CD14-positive monocyte (primary cell): ENCODE results near the gene C12orf75. TPM values are rescaled to one million over a fixed set of nuclear protein-coding genes. Genes with fewer than 3 reads are reported as not detected.
"Not testable (repeated sequence)": the region's sequence is repeated elsewhere in the genome, so short reads cannot be mapped to it uniquely, and the experiment has no call there.

Experiments used
- DNase-seq, 3 donors: peaks; one replicate each; pipeline ENCODE4 v3.0.0-alpha.2; 2011 to 2022
- H2AFZ ChIP-seq: 2 replicates; pipeline ENCODE4 v1.6.0; 2012; ENCODE audit warnings: mild to moderate bottlenecking, low read depth, low read length, inconsistent platforms; ENCODE audit not compliant: insufficient read depth, poor library complexity, severe bottlenecking
- H3K27ac ChIP-seq, 2 donors: 1 replicate in 1 of 2; 2 replicates in 1 of 2; pipeline ENCODE4 v1.5.1; 2012 to 2013; ENCODE audit warnings: low read length in 2 of 2, control low read depth in 1 of 2, inconsistent platforms in 1 of 2, low read depth in 1 of 2, mild to moderate bottlenecking in 1 of 2
- H3K27me3 ChIP-seq, 2 donors: one replicate each; pipeline versions ENCODE4 v1.6.0 to v1.6.1; 2011 to 2013; ENCODE audit warnings: low read length in 2 of 2; ENCODE audit not compliant: control insufficient read depth in 2 of 2, insufficient read depth in 2 of 2
- H3K36me3 ChIP-seq, 2 donors: replicated peaks in 1 of 2; 1 replicate in 1 of 2; 2 replicates in 1 of 2; pipeline versions ENCODE4 v1.5.1 to v1.6.1; 2012 to 2013; ENCODE audit warnings: low read length in 2 of 2, control low read depth in 1 of 2, inconsistent platforms in 1 of 2, mild to moderate bottlenecking in 1 of 2; ENCODE audit not compliant: insufficient read depth in 2 of 2, control insufficient read depth in 1 of 2
- H3K4me1 ChIP-seq, 2 donors: 1 replicate in 1 of 2; 2 replicates in 1 of 2; pipeline versions ENCODE4 v1.5.1 to v1.6.1; 2012 to 2013; ENCODE audit warnings: low read length in 2 of 2, control low read depth in 1 of 2, inconsistent platforms in 1 of 2, mild to moderate bottlenecking in 1 of 2, moderate library complexity in 1 of 2; ENCODE audit not compliant: insufficient read depth in 2 of 2, control insufficient read depth in 1 of 2
- H3K4me2 ChIP-seq: replicated peaks from 2 replicates; pipeline ENCODE3; 2012; ENCODE audit warnings: low read length, moderate library complexity, mild to moderate bottlenecking; ENCODE audit not compliant: poor library complexity, severe bottlenecking; ENCODE audit errors: extremely low read depth
- H3K4me3 ChIP-seq, 3 experiments: fragments of 200-600 bp in 1 of 3; sonication (generic) in 1 of 3; replicated peaks in 1 of 3; 1 replicate in 2 of 3; 2 replicates in 1 of 3; pipeline ENCODE4 v1.5.1; 2011 to 2013; ENCODE audit warnings: low read length in 3 of 3, mild to moderate bottlenecking in 3 of 3, control low read depth in 2 of 3, low read depth in 2 of 3, inconsistent platforms in 1 of 3, moderate library complexity in 1 of 3
- H3K79me2 ChIP-seq: 2 replicates; pipeline ENCODE4 v1.6.0; 2012; ENCODE audit warnings: mild to moderate bottlenecking, control low read depth, inconsistent platforms, low read length, moderate library complexity; ENCODE audit not compliant: insufficient read depth
- H3K9ac ChIP-seq: 2 replicates; pipeline ENCODE4 v1.6.0; 2017; ENCODE audit warnings: low read length, mild to moderate bottlenecking; ENCODE audit not compliant: insufficient read depth, poor library complexity, severe bottlenecking
- H3K9me3 ChIP-seq, 2 donors: replicated peaks in 1 of 2; 1 replicate in 1 of 2; 2 replicates in 1 of 2; pipeline versions ENCODE4 v1.5.1 to v1.6.1; 2012 to 2013; ENCODE audit warnings: low read length in 2 of 2, control low read depth in 1 of 2; ENCODE audit not compliant: control insufficient read depth in 1 of 2, insufficient read depth in 1 of 2
- H4K20me1 ChIP-seq: 2 replicates; pipeline ENCODE4 v1.6.0; 2012; ENCODE audit warnings: mild to moderate bottlenecking, low read length, control low read depth, moderate library complexity; ENCODE audit not compliant: insufficient read depth
- H3K27ac Mint-ChIP-seq, 7 donors: one replicate each; pipeline ENCODE4 v1.8.0; 2020; ENCODE audit warnings: mild to moderate bottlenecking in 7 of 7, mixed read lengths in 7 of 7, moderate library complexity in 6 of 7, inconsistent platforms in 2 of 7
- H3K27me3 Mint-ChIP-seq, 3 donors: one replicate each; pipeline ENCODE4 v1.8.0; 2021 to 2022; ENCODE audit warnings: low read depth in 3 of 3, mild to moderate bottlenecking in 3 of 3, mixed read lengths in 3 of 3, moderate library complexity in 3 of 3, inconsistent platforms in 1 of 3
- H3K36me3 Mint-ChIP-seq, 2 donors: one replicate each; pipeline ENCODE4 v1.8.0; 2020; ENCODE audit warnings: mixed read lengths in 2 of 2, inconsistent platforms in 1 of 2, mild to moderate bottlenecking in 1 of 2
- H3K4me1 Mint-ChIP-seq: one replicate; pipeline ENCODE4 v1.8.0; 2020; ENCODE audit warnings: mild to moderate bottlenecking, mixed read lengths
- H3K4me3 Mint-ChIP-seq, 2 donors: one replicate each; pipeline ENCODE4 v1.8.0; 2020; ENCODE audit warnings: mild to moderate bottlenecking in 2 of 2, mixed read lengths in 2 of 2, moderate library complexity in 1 of 2
- H3K9me3 Mint-ChIP-seq, 7 donors: one replicate each; pipeline ENCODE4 v1.8.0; 2020 to 2022; ENCODE audit warnings: mixed read lengths in 7 of 7, mild to moderate bottlenecking in 6 of 7, moderate library complexity in 6 of 7, inconsistent platforms in 2 of 7
- CTCF ChIP-seq: fragments of 200-600 bp; IDR thresholded peaks from one replicate; pipeline ENCODE4 v1.8.0; 2022; ENCODE audit warnings: antibody characterized with exemption, mild to moderate bottlenecking
- WGBS: methylation state at CpG from one replicate; pipeline ENCODE4 v1.1.5; 2013; ENCODE audit warnings: missing lambda C conversion rate; ENCODE audit not compliant: insufficient coverage; 5-methylcytosine and 5-hydroxymethylcytosine counted together
- intact Hi-C, 2 donors: fragments of 100-400 bp; cut with micrococcal nuclease; formaldehyde crosslinking; loops; one replicate each; pipeline versions ENCODE4 v1.15.0 to v1.15.1; 2023
- polyA plus RNA-seq, 3 donors: library from polyadenylated mRNA; depleted of rRNA in 1 of 3; unstranded in 2 of 3; stranded (reverse) in 1 of 3; fragments of 300-500 nt in 2 of 3; fragments of >200 nt in 1 of 3; fragmentation: Illumina TruSeq in 2 of 3; gene quantifications; 1 replicate in 2 of 3; 2 replicates in 1 of 3; pipeline ENCODE4 v1.2.3, GENCODE V29; 2012 to 2021

C12orf75 gene
- polyA plus RNA-seq, 3 donors = 0.45 to 0.73 (median 0.73) TPM

- Histone ChIP-seq H3K79me2 (no peaks in the 10 kb centered on the region), H3K4me2 (no peak overlapping the region), H3K4me1 (no peaks in the 10 kb centered on the region), H3K36me3 (no peaks in the 10 kb centered on the region), H3K9ac (no peak overlapping the region), H4K20me1 (no peaks in the 10 kb centered on the region), H2AFZ (no peak overlapping the region), H3K9me3 (peaks cover 10 to 17% of the 10 kb centered on the region in 2 donors), H3K27me3 (no peaks in the 10 kb centered on the region), H3K4me3 (no peak overlapping the region), H3K27ac (no peak overlapping the region)
- no peak for DNase-seq
- no peak overlapping the region for H3K4me3 Mint-ChIP-seq
- H3K36me3 Mint-ChIP-seq = no peaks in the 10 kb centered on the region
- 100% methylated on average over 2 of the region's 5 CpGs for WGBS
- intact Hi-C loops = no loop called here
- no peak overlapping the region for H3K27ac Mint-ChIP-seq
- peaks cover 11 to 27% (median 18%) of the 10 kb centered on the region in 7 donors for H3K9me3 Mint-ChIP-seq
- no peak for TF ChIP-seq CTCF
- peaks cover 2 to 7% (median 6%) of the 10 kb centered on the region in 3 donors for H3K27me3 Mint-ChIP-seq
- H3K4me1 Mint-ChIP-seq = no peaks in the 10 kb centered on the region
Observed at GRCh38 chr12:105402366-105402765, 71.9 kb downstream of the C12orf75 start.

- TF ChIP-seq CTCF = no peak
- H3K9me3 ChIP-seq = peaks cover 10 to 17% of the 10 kb centered on the region in 2 donors
- H3K36me3 Mint-ChIP-seq = no peaks in the 10 kb centered on the region
- H3K27ac Mint-ChIP-seq = no peak overlapping the region
- H3K4me2 ChIP-seq = no peak overlapping the region
- DNase-seq = no peak
- no peak overlapping the region for H3K4me3 ChIP-seq
- intact Hi-C loops = no loop called here
- no CpG with 5 or more reads among the region's 1 CpG for WGBS
- no peak overlapping the region for H3K9ac ChIP-seq
- H3K9me3 Mint-ChIP-seq = peaks cover 11 to 24% (median 16%) of the 10 kb centered on the region in 7 donors
- H3K4me1 Mint-ChIP-seq = no peaks in the 10 kb centered on the region
- H2AFZ ChIP-seq = no peak overlapping the region
- H3K4me3 Mint-ChIP-seq = no peak overlapping the region
- H3K27ac ChIP-seq = no peak overlapping the region
- H3K27me3 Mint-ChIP-seq = peaks cover 4 to 7% (median 6%) of the 10 kb centered on the region in 3 donors
- H3K79me2 ChIP-seq = no peaks in the 10 kb centered on the region
- H3K27me3 ChIP-seq = no peaks in the 10 kb centered on the region
- no peaks in the 10 kb centered on the region for H3K36me3 ChIP-seq
- no peaks in the 10 kb centered on the region for H3K4me1 ChIP-seq
- H4K20me1 ChIP-seq = no peaks in the 10 kb centered on the region
Observed at GRCh38 chr12:105403095-105403494, 72.6 kb downstream of the C12orf75 start.

- H3K79me2 ChIP-seq, H3K4me2 ChIP-seq, H3K4me1 Mint-ChIP-seq, H3K36me3 ChIP-seq, H3K27me3 Mint-ChIP-seq, H3K4me1 ChIP-seq, H2AFZ ChIP-seq, H3K27ac ChIP-seq, H3K9ac ChIP-seq, H4K20me1 ChIP-seq, H3K27ac Mint-ChIP-seq, H3K36me3 Mint-ChIP-seq, H3K27me3 ChIP-seq, H3K9me3 ChIP-seq, H3K4me3 ChIP-seq, DNase-seq, intact Hi-C loops, H3K4me3 Mint-ChIP-seq: not testable (repeated sequence)
- peaks cover 4 to 14% (median 6%) of the 10 kb centered on the region in 7 donors for H3K9me3 Mint-ChIP-seq
- WGBS = no CpG with 5 or more reads among the region's 3 CpGs
Observed at GRCh38 chr12:105404134-105404533, 73.6 kb downstream of the C12orf75 start.
